RWPE1 (cell line): ENCODE results near the gene RTN4.
"Not testable (repeated sequence)": the region's sequence is repeated elsewhere in the genome, so short reads cannot be mapped to it uniquely, and the experiment has no call there.

Source experiments
- CTCF ChIA-PET: fragments of 350-600 bp; sonication (Branson Sonifier 250); formaldehyde crosslinking; extraction: SDS; loops from one replicate; lab custom pipeline; 2021; lab: Yijun Ruan, JAX
- POLR2A ChIA-PET: fragments of 400-600 bp; formaldehyde crosslinking; extraction: SDS; loops from one replicate; lab custom pipeline; 2020; ENCODE audit warnings: antibody characterized with exemption; ENCODE audit not compliant: low non-redundant PET; lab: Yijun Ruan, JAX
- DNase-seq: peaks from one replicate; pipeline ENCODE4 v3.0.0; 2012; ENCODE audit warnings: low spot score
- H3K27ac ChIP-seq: fragments of 450-650 bp; 2 replicates; pipeline ENCODE4 v1.5.1; 2017
- CTCF ChIP-seq: fragments of 450-650 bp; conservative IDR thresholded peaks from 2 replicates; pipeline ENCODE4 v1.5.1; 2017; ENCODE audit warnings: low read depth, mild to moderate bottlenecking

The RTN4 gene

GRCh38 chr2:55057474-55057873, 7.2 kb upstream of the RTN4 start:
- ChIA-PET POLR2A (no interaction called here), CTCF (interaction anchor here (0.5 to 0.8 kb wide), 2 partner anchors 284 to 528 kb away, joined by 3 read pairs; no protein-coding TSS in a partner anchor)
- H3K27ac ChIP-seq = no peak overlapping the region
- TF ChIP-seq CTCF = no peak
- DNase-seq = no peak

GRCh38 chr2:55056024-55056521, 5.8 kb upstream of the RTN4 start:
- ChIA-PET POLR2A (no interaction called here), CTCF (interaction anchor here (0.6 to 0.7 kb wide), 2 partner anchors 16 to 67 kb away, joined by 3 read pairs; no protein-coding TSS in a partner anchor)
- no peak for TF ChIP-seq CTCF
- DNase-seq = no peak
- no peak overlapping the region for H3K27ac ChIP-seq

GRCh38 chr2:55054106-55054875, 4.0 kb upstream of the RTN4 start:
- H3K27ac ChIP-seq = no peak overlapping the region
- ChIA-PET CTCF (interaction anchor here (0.6 to 1.0 kb wide), 2 partner anchors 114 to 746 kb away, joined by 3 read pairs; no protein-coding TSS in a partner anchor), POLR2A (interaction anchor here (0.7 kb wide), 1 partner anchor 38 kb away, joined by 3 read pairs; no protein-coding TSS in a partner anchor)
- TF ChIP-seq CTCF = no peak
- DNase-seq = no peak

- ChIA-PET POLR2A (interaction anchor here (0.7 kb wide), 1 partner anchor 37 kb away, joined by 3 read pairs; no protein-coding TSS in a partner anchor), CTCF (interaction anchor here (0.5 to 1.0 kb wide), 4 partner anchors 33 to 148 kb away, joined by 3 to 4 read pairs (median 3); no protein-coding TSS in a partner anchor)
- not testable (repeated sequence) for DNase-seq, H3K27ac ChIP-seq
Measured at GRCh38 chr2:55053225-55053624, 3.0 kb upstream of the RTN4 start.

GRCh38 chr2:55052129-55053061, 2.1 kb upstream of the RTN4 start:
- CTCF ChIA-PET = interaction anchor here (1.3 kb wide), 1 partner anchor 122 kb away, joined by 3 read pairs; no protein-coding TSS in a partner anchor
- no peak for DNase-seq
- TF ChIP-seq CTCF = no peak
- POLR2A ChIA-PET = no interaction called here
- no peak overlapping the region for H3K27ac ChIP-seq

GRCh38 chr2:55051026-55051866, 995 bp upstream of the RTN4 start:
- TF ChIP-seq CTCF = no peak
- POLR2A ChIA-PET = interaction anchor here (0.6 to 1.2 kb wide), 3 partner anchors 146 to 926 kb away, joined by 3 to 4 read pairs (median 3); partner anchors contain the start of genes CLHC1 and RPS27A
- H3K27ac ChIP-seq = peak overlapping the region; percentile 99
- DNase-seq = peak; percentile 92
- CTCF ChIA-PET = interaction anchor here (0.6 to 1.3 kb wide), 2 partner anchors 94 to 123 kb away, joined by 3 read pairs; no protein-coding TSS in a partner anchor
